Vagina (tissue), 2 donors: ENCODE results near the gene F7. TPM values are rescaled to one million over a fixed set of nuclear protein-coding genes. Genes with fewer than 3 reads are reported as not detected.

Experiments
- DNase-seq, 2 donors: peaks; one replicate each; pipeline ENCODE4 v3.0.0-alpha.2; 2017; ENCODE audit errors: extremely low spot score in 2 of 2
- H3K27ac ChIP-seq: fragments of 200-600 bp; sonication (generic); one replicate; pipeline ENCODE4 v1.5.1; 2019
- H3K27me3 ChIP-seq: fragments of 200-600 bp; sonication (generic); one replicate; pipeline ENCODE4 v1.5.1; 2019
- H3K36me3 ChIP-seq, 2 donors: fragments of 200-600 bp; sonication (generic); one replicate each; pipeline ENCODE4 v1.5.1; 2017 to 2019
- H3K4me1 ChIP-seq: fragments of 200-600 bp; sonication (generic); one replicate; pipeline ENCODE4 v1.5.1; 2019
- H3K4me3 ChIP-seq, 2 donors: fragments of 200-600 bp; sonication (generic); 1 replicate in 1 of 2; 2 replicates in 1 of 2; pipeline ENCODE4 v1.5.1; 2016 to 2019
- H3K9me3 ChIP-seq: fragments of 200-600 bp; sonication (generic); one replicate; pipeline ENCODE4 v1.5.1; 2019
- CTCF ChIP-seq, 3 experiments: fragments of 450-650 bp in 2 of 3; fragments of 200-600 bp in 1 of 3; sonication (generic) in 1 of 3; IDR thresholded peaks; one replicate each; pipeline ENCODE4 v1.5.1; 2017 to 2019; ENCODE audit warnings: antibody characterized with exemption in 3 of 3, mild to moderate bottlenecking in 2 of 3, moderate library complexity in 2 of 3
- POLR2A ChIP-seq, 2 donors: fragments of 450-650 bp; IDR thresholded peaks; one replicate each; pipeline ENCODE4 v1.6.1; 2017; ENCODE audit warnings: antibody characterized with exemption in 2 of 2, mild to moderate bottlenecking in 2 of 2, moderate library complexity in 2 of 2
- POLR2AphosphoS5 ChIP-seq, 2 donors: sonication (generic); formaldehyde crosslinking; IDR thresholded peaks; one replicate each; pipeline ENCODE4 v1.9.0; 2017; ENCODE audit warnings: antibody characterized with exemption in 2 of 2, mild to moderate bottlenecking in 2 of 2, low read depth in 1 of 2; ENCODE audit not compliant: insufficient read depth in 1 of 2
- intact Hi-C: fragments of 100-400 bp; cut with DNase I; formaldehyde crosslinking; loops from one replicate; pipeline ENCODE4 v1.15.1; 2023
- total RNA-seq: library from RNA; depleted of rRNA; stranded (reverse); fragments of >200 nt; gene quantifications from one replicate; pipeline ENCODE4 v1.2.3, GENCODE V29; 2016

Gene F7
- total RNA-seq, 1 donor from 2014 or later: not detected

- Histone ChIP-seq H3K27ac (no peak overlapping the region), H3K27me3 (no peaks in the 10 kb centered on the region), H3K4me3 (no peak overlapping the region), H3K4me1 (peaks cover 13% of the 10 kb centered on the region), H3K9me3 (no peaks in the 10 kb centered on the region), H3K36me3 (no peaks in the 10 kb centered on the region)
- no peak for TF ChIP-seq CTCF (IDR thresholded peaks at IDR 0.05)
- no peak for TF ChIP-seq POLR2A (IDR thresholded peaks at IDR 0.05)
- TF ChIP-seq POLR2AphosphoS5 (IDR thresholded peaks at IDR 0.05; ENCODE audit: insufficient read depth in 1 of 2, low read depth in 1 of 2): no peak
- peak in 1 of 2 donors; percentile 27 for DNase-seq
- intact Hi-C loops: no loop called here
These were observed 13.7 kb downstream of the F7 start for GRCh38 chr13:113119166-113119821.

- H3K9me3 ChIP-seq: no peaks in the 10 kb centered on the region
- peak in 1 of 2 donors; percentile 34 for DNase-seq
- no peaks in the 10 kb centered on the region for H3K27me3 ChIP-seq
- no peak for TF ChIP-seq POLR2AphosphoS5 (IDR thresholded peaks at IDR 0.05; ENCODE audit: insufficient read depth in 1 of 2, low read depth in 1 of 2)
- TF ChIP-seq CTCF (IDR thresholded peaks at IDR 0.05): no peak
- TF ChIP-seq POLR2A (IDR thresholded peaks at IDR 0.05): no peak
- intact Hi-C loops: no loop called here
- no peaks in the 10 kb centered on the region for H3K36me3 ChIP-seq
- peaks cover 18% of the 10 kb centered on the region for H3K4me1 ChIP-seq
- no peak overlapping the region for H3K4me3 ChIP-seq
- no peak overlapping the region for H3K27ac ChIP-seq
These were observed 14.2 kb downstream of the F7 start for GRCh38 chr13:113119822-113120189.

GRCh38 chr13:113120300-113121182 lies 14.9 kb downstream of the F7 start:
- DNase-seq: peak in 1 of 2 donors; percentile 71
- intact Hi-C loops: no loop called here
- TF ChIP-seq POLR2A (IDR thresholded peaks at IDR 0.05): no peak
- TF ChIP-seq POLR2AphosphoS5 (IDR thresholded peaks at IDR 0.05; ENCODE audit: insufficient read depth in 1 of 2, low read depth in 1 of 2): no peak
- TF ChIP-seq CTCF (IDR thresholded peaks at IDR 0.05): no peak
- H3K4me1 ChIP-seq: peaks cover 18% of the 10 kb centered on the region
- no peaks in the 10 kb centered on the region for H3K36me3 ChIP-seq
- no peaks in the 10 kb centered on the region for H3K9me3 ChIP-seq
- no peaks in the 10 kb centered on the region for H3K27me3 ChIP-seq
- no peak overlapping the region for H3K4me3 ChIP-seq
- no peak overlapping the region for H3K27ac ChIP-seq

GRCh38 chr13:113121183-113121927 lies 15.8 kb downstream of the F7 start:
- TF ChIP-seq POLR2A (IDR thresholded peaks at IDR 0.05) (no peak), CTCF (IDR thresholded peaks at IDR 0.05) (no peak), POLR2AphosphoS5 (IDR thresholded peaks at IDR 0.05; ENCODE audit: insufficient read depth in 1 of 2, low read depth in 1 of 2) (no peak)
- intact Hi-C loops: no loop called here
- H3K27ac ChIP-seq: peak overlapping the region; percentile 87

More at GRCh38 chr13:113121183-113121927, 15.8 kb downstream of the F7 start:
- H3K4me1 ChIP-seq: peaks cover 18% of the 10 kb centered on the region
- H3K27me3 ChIP-seq: no peaks in the 10 kb centered on the region
- no peaks in the 10 kb centered on the region for H3K36me3 ChIP-seq
- no peak overlapping the region for H3K4me3 ChIP-seq
- no peaks in the 10 kb centered on the region for H3K9me3 ChIP-seq
- DNase-seq: peak in 1 of 2 donors; percentile 80
